IMR-90 (cell line): ENCODE data around the gene MYH6. TPM values are rescaled to one million over a fixed set of nuclear protein-coding genes. Genes with fewer than 3 reads are reported as not detected.

Experiments
- ATAC-seq: fragments of 200-7000 bp; cut with Tn5 transposase; 2 replicates; pipeline ENCODE4 v1.9.1; 2020; ENCODE audit warnings: low read depth, mild to moderate bottlenecking, moderate library complexity
- BruUV-seq: library from RNA; stranded (reverse); fragments of 400-500 nt; replicated peaks from 2 replicates; lab custom pipeline; 2021; lab: Mats Ljungman, UMichigan
- CTCF ChIA-PET: fragments of 300-600 bp; formaldehyde crosslinking; extraction: SDS; loops from one replicate; lab custom pipeline; 2021; ENCODE audit warnings: antibody characterized with exemption; lab: Yijun Ruan, JAX
- POLR2A ChIA-PET: fragments of 300-600 bp; sonication (Branson Sonifier 250); formaldehyde crosslinking; loops from one replicate; lab custom pipeline; 2022; ENCODE audit warnings: antibody characterized with exemption; ENCODE audit not compliant: unreplicated experiment; lab: Charles Lee
- DNase-seq: peaks from one replicate; pipeline ENCODE4 v3.0.0; 2013
- H2AFZ ChIP-seq: replicated peaks from 2 replicates; pipeline ENCODE3; 2013; ENCODE audit warnings: low read length, mild to moderate bottlenecking; ENCODE audit not compliant: poor library complexity
- H2AK5ac ChIP-seq: 2 replicates; pipeline ENCODE4 v1.6.1; 2013; ENCODE audit warnings: low read depth, low read length, inconsistent platforms
- H2AK9ac ChIP-seq: replicated peaks from 2 replicates; pipeline ENCODE3; 2013; ENCODE audit warnings: mild to moderate bottlenecking, low read depth, low read length, moderate library complexity; ENCODE audit not compliant: poor library complexity
- H2BK120ac ChIP-seq: 2 replicates; pipeline ENCODE4 v1.6.1; 2013; ENCODE audit warnings: low read depth, low read length, inconsistent platforms
- H2BK15ac ChIP-seq: 3 replicates; pipeline ENCODE4 v1.6.1; 2013; ENCODE audit warnings: low read depth, low read length, inconsistent platforms
- H2BK20ac ChIP-seq: 2 replicates; pipeline ENCODE4 v1.6.1; 2013; ENCODE audit warnings: low read depth, mild to moderate bottlenecking, inconsistent platforms, low read length, moderate library complexity
- H2BK5ac ChIP-seq: 2 replicates; pipeline ENCODE4 v1.6.1; 2013; ENCODE audit warnings: mild to moderate bottlenecking, low read depth, low read length, inconsistent platforms; ENCODE audit not compliant: poor library complexity, severe bottlenecking
- H3K14ac ChIP-seq: replicated peaks from 2 replicates; pipeline ENCODE4 v1.6.1; 2013; ENCODE audit warnings: low read depth, low read length, inconsistent platforms
- H3K18ac ChIP-seq: 2 replicates; pipeline ENCODE4 v1.6.1; 2013; ENCODE audit warnings: low read depth, low read length, control low read depth
- H3K23ac ChIP-seq: 2 replicates; pipeline ENCODE4 v1.6.1; 2013; ENCODE audit warnings: low read depth, low read length, inconsistent platforms
- H3K27ac ChIP-seq: 2 replicates; pipeline ENCODE4 v1.5.1; 2013; ENCODE audit warnings: mild to moderate bottlenecking, control low read depth, low read length; ENCODE audit not compliant: insufficient read depth
- H3K27me3 ChIP-seq: 2 replicates; pipeline ENCODE4 v1.6.1; 2013; ENCODE audit warnings: low read length; ENCODE audit not compliant: control insufficient read depth, insufficient read depth
- H3K36me3 ChIP-seq: 2 replicates; pipeline ENCODE4 v1.6.1; 2013; ENCODE audit warnings: low read length, mixed read lengths; ENCODE audit not compliant: control insufficient read depth, insufficient read depth
- H3K4ac ChIP-seq: 2 replicates; pipeline ENCODE4 v1.6.1; 2013; ENCODE audit warnings: low read depth, low read length, inconsistent platforms
- H3K4me1 ChIP-seq: 2 replicates; pipeline ENCODE4 v1.6.1; 2013; ENCODE audit warnings: low read length, mixed read lengths; ENCODE audit not compliant: control insufficient read depth, insufficient read depth
- H3K4me2 ChIP-seq: 2 replicates; pipeline ENCODE4 v1.6.1; 2013; ENCODE audit warnings: low read depth, mild to moderate bottlenecking, control low read depth, low read length, moderate library complexity
- H3K4me3 ChIP-seq: 2 replicates; pipeline ENCODE4 v1.5.1; 2013; ENCODE audit warnings: low read depth, mild to moderate bottlenecking, control low read depth, low read length, moderate library complexity; ENCODE audit not compliant: insufficient read depth
- H3K56ac ChIP-seq: 2 replicates; pipeline ENCODE4 v1.6.1; 2013; ENCODE audit warnings: low read length, inconsistent platforms; ENCODE audit not compliant: insufficient read depth; ENCODE audit errors: extremely low read depth
- H3K79me1 ChIP-seq, 2 experiments: 2 replicates each; pipeline ENCODE4 v1.6.1; 2013; ENCODE audit warnings: low read length in 2 of 2, inconsistent platforms in 1 of 2, low read depth in 1 of 2
- H3K9ac ChIP-seq: 2 replicates; pipeline ENCODE4 v1.6.1; 2013; ENCODE audit warnings: low read depth, low read length, control low read depth
- H3K9me1 ChIP-seq: 2 replicates; pipeline ENCODE4 v1.6.1; 2013; ENCODE audit warnings: low read length, inconsistent platforms; ENCODE audit not compliant: insufficient read depth
- H3K9me3 ChIP-seq: 2 replicates; pipeline ENCODE4 v1.6.1; 2013; ENCODE audit warnings: low read length; ENCODE audit not compliant: control insufficient read depth, insufficient read depth
- H4K20me1 ChIP-seq: 2 replicates; pipeline ENCODE4 v1.6.1; 2013; ENCODE audit warnings: low read length, inconsistent platforms; ENCODE audit not compliant: insufficient read depth
- H4K5ac ChIP-seq: 2 replicates; pipeline ENCODE4 v1.6.1; 2013; ENCODE audit warnings: mild to moderate bottlenecking, low read depth, low read length, control low read depth
- H4K8ac ChIP-seq, 2 experiments: 2 replicates each; pipeline ENCODE4 v1.6.1; 2013; ENCODE audit warnings: low read depth in 2 of 2, low read length in 2 of 2, control low read depth in 1 of 2, inconsistent platforms in 1 of 2
- H4K91ac ChIP-seq: 2 replicates; pipeline ENCODE4 v1.6.1; 2013; ENCODE audit warnings: low read depth, low read length, inconsistent platforms; ENCODE audit not compliant: insufficient read depth
- BHLHE40 ChIP-seq: fragments of 150-350 bp; IDR thresholded peaks from 2 replicates; pipeline ENCODE4 v1.6.1; 2016; ENCODE audit warnings: mild to moderate bottlenecking, low read depth, low read length
- CEBPB ChIP-seq: IDR thresholded peaks from 2 replicates; pipeline ENCODE4 v1.6.1; 2012; ENCODE audit warnings: low read depth, low read length, improper control_type of control experiment
- FOS ChIP-seq: fragments of 150-350 bp; IDR thresholded peaks from 2 replicates; pipeline ENCODE4 v1.6.1; 2016; ENCODE audit warnings: low read depth, low read length
- MAFK ChIP-seq: IDR thresholded peaks from 2 replicates; pipeline ENCODE4 v1.6.1; 2012; ENCODE audit warnings: low read depth, low read length, improper control_type of control experiment
- MAZ ChIP-seq: IDR thresholded peaks from 2 replicates; pipeline ENCODE4 v1.6.1; 2012; ENCODE audit warnings: low read depth, mild to moderate bottlenecking, low read length, improper control_type of control experiment, moderate library complexity, borderline replicate concordance
- NFE2L2 ChIP-seq: fragments of 150-350 bp; IDR thresholded peaks from 2 replicates; pipeline ENCODE4 v1.6.1; 2016; ENCODE audit warnings: low read depth, mild to moderate bottlenecking, low read length
- POLR2A ChIP-seq: IDR thresholded peaks from 2 replicates; pipeline ENCODE4 v1.6.1; 2012; ENCODE audit warnings: mild to moderate bottlenecking, low read depth, low read length
- RAD21 ChIP-seq: IDR thresholded peaks from 2 replicates; pipeline ENCODE4 v1.6.1; 2012; ENCODE audit warnings: low read length, improper control_type of control experiment
- RCOR1 ChIP-seq: IDR thresholded peaks from 2 replicates; pipeline ENCODE4 v1.6.1; 2012; ENCODE audit warnings: mild to moderate bottlenecking, low read length, improper control_type of control experiment; ENCODE audit not compliant: insufficient replicate concordance
- RFX5 ChIP-seq: IDR thresholded peaks from 2 replicates; pipeline ENCODE4 v1.8.0; 2012; ENCODE audit warnings: low read depth, mild to moderate bottlenecking, low read length, moderate library complexity
- SMC3 ChIP-seq: fragments of 150-350 bp; IDR thresholded peaks from 2 replicates; pipeline ENCODE4 v1.6.1; 2016; ENCODE audit warnings: low read depth, mild to moderate bottlenecking, antibody characterized with exemption, low read length, moderate library complexity
- WGBS, 2 experiments: methylation state at CpG; one replicate each; pipeline versions ENCODE4 v1.1.5 to v1.1.7; 2013; ENCODE audit warnings: missing lambda C conversion rate in 2 of 2; ENCODE audit not compliant: insufficient read length in 1 of 2; ENCODE audit errors: extremely low coverage in 2 of 2; 5-methylcytosine and 5-hydroxymethylcytosine counted together
- dilution Hi-C: fragments of 300-500 bp; cut with HindIII; formaldehyde crosslinking; loops from one replicate; pipeline ENCODE4 v1.14.3; 2018; ENCODE audit warnings: low sequenced_read_pairs; ENCODE audit not compliant: unreplicated experiment
- in situ Hi-C: fragments of 300-500 bp; cut with MboI; formaldehyde crosslinking; loops from 3 replicates; pipeline ENCODE4 v1.14.3; 2019; ENCODE audit warnings: low sequenced_read_pairs, inconsistent platforms, mixed read lengths
- intact Hi-C: fragments of 100-400 bp; cut with micrococcal nuclease; formaldehyde crosslinking; loops from 2 replicates; pipeline ENCODE4 v1.10.0; 2022
- polyA plus RNA-seq, 3 experiments: library from polyadenylated mRNA; depleted of rRNA; stranded (reverse); fragments of >200 nt; gene quantifications; 2 replicates each; pipeline ENCODE4 v1.2.3, GENCODE V29; 2012; ENCODE audit warnings: low replicate concordance in 1 of 3
- total RNA-seq: library from RNA; depleted of rRNA; stranded (reverse); fragments of >200 nt; gene quantifications from 2 replicates; pipeline ENCODE4 v1.2.3, GENCODE V29; 2012
- TF ChIP-seq, protein P1 (sequence below): conservative IDR thresholded peaks from 2 replicates; pipeline ENCODE4 v1.5.1; 2012; ENCODE audit warnings: mild to moderate bottlenecking, low read depth, low read length, improper control_type of control experiment
- TF ChIP-seq, protein P2 (sequence below): fragments of 150-350 bp; IDR thresholded peaks from 2 replicates; pipeline ENCODE4 v1.6.1; 2016; ENCODE audit warnings: low read depth, mild to moderate bottlenecking, low read length, moderate library complexity, borderline replicate concordance
- TF ChIP-seq, protein P3 (sequence below): fragments of 150-350 bp; IDR thresholded peaks from 2 replicates; pipeline ENCODE4 v1.6.1; 2017; ENCODE audit warnings: mild to moderate bottlenecking, antibody characterized with exemption, low read length, low read depth

MYH6 gene
- total and polyA plus RNA-seq, 2 of the 4 experiments (the other 2 are of a cell fraction) = not detected

DNA sequence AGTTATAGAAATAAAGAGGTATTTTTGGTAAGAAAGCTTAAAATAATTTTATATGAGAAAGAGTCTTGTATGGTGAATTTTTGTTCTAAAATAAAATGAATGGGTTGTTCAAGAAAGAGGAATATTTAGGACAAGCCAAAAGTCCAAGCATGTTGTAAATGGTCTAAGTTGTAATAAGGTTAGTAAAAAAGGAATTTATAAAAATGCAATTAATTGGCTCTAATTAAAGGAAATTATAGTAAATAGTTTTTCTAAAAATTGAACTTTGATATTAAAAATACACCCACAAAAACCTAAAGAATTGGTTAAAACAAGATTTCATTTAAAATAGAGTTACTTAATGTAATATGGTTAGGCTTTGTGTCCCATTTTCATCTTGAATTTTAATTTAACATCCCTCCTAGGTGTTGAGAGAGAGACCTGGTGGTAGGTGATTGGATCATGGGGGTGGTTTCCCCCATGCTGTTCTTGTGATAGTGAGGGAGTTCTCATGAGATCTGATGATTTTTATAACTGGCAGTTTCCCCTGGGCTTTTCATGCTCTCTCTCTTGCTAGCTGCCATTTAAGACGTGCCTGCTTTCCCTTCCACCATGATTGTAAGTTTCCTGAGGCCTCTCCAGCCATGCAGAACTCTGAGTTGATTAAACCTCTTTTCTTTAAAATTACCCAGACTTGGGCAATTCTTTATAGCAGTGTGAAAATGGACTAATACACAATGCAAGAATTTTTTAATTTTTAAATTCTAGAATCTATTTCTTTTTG is 68.4 kb downstream of the MYH6 start:
- Histone ChIP-seq H4K5ac (no peak overlapping the region), H3K14ac (no peak overlapping the region), H3K27me3 (peaks cover 2% of the 10 kb centered on the region), H2AK5ac (no peak overlapping the region), H3K9me3 (peaks cover 1% of the 10 kb centered on the region; the same call in 1 of the 2 replicates), H3K4ac (no peak overlapping the region), H3K4me1 (no peaks in the 10 kb centered on the region), H2AFZ (no peak overlapping the region), H3K4me3 (no peak overlapping the region), H3K23ac (no peak overlapping the region), H2BK120ac (no peak overlapping the region), H3K27ac (no peak overlapping the region), H4K8ac (no peak overlapping the region), H2BK15ac (no peak overlapping the region), H2BK5ac (no peak overlapping the region), H3K36me3 (no peaks in the 10 kb centered on the region), H3K9me1 (no peaks in the 10 kb centered on the region), H4K91ac (no peak overlapping the region), H2BK20ac (no peak overlapping the region), H3K4me2 (no peak overlapping the region), H3K18ac (no peak overlapping the region), H3K56ac (no peak overlapping the region), H3K79me1 (no peaks in the 10 kb centered on the region), H3K9ac (no peak overlapping the region), H4K20me1 (no peaks in the 10 kb centered on the region), H2AK9ac (no peak overlapping the region)
- no TSS peak for BruUV-seq
- TF ChIP-seq RAD21 = no peak
- TF ChIP-seq MAFK = no peak
- no peak for TF ChIP-seq CEBPB
- TF ChIP-seq NFE2L2 = no peak
- TF ChIP-seq FOS = no peak
- TF ChIP-seq RCOR1 = no peak
- no peak for TF ChIP-seq POLR2A
- TF ChIP-seq MAZ = no peak
- TF ChIP-seq, protein P1, sequence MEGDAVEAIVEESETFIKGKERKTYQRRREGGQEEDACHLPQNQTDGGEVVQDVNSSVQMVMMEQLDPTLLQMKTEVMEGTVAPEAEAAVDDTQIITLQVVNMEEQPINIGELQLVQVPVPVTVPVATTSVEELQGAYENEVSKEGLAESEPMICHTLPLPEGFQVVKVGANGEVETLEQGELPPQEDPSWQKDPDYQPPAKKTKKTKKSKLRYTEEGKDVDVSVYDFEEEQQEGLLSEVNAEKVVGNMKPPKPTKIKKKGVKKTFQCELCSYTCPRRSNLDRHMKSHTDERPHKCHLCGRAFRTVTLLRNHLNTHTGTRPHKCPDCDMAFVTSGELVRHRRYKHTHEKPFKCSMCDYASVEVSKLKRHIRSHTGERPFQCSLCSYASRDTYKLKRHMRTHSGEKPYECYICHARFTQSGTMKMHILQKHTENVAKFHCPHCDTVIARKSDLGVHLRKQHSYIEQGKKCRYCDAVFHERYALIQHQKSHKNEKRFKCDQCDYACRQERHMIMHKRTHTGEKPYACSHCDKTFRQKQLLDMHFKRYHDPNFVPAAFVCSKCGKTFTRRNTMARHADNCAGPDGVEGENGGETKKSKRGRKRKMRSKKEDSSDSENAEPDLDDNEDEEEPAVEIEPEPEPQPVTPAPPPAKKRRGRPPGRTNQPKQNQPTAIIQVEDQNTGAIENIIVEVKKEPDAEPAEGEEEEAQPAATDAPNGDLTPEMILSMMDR = no peak
- TF ChIP-seq, protein P2, sequence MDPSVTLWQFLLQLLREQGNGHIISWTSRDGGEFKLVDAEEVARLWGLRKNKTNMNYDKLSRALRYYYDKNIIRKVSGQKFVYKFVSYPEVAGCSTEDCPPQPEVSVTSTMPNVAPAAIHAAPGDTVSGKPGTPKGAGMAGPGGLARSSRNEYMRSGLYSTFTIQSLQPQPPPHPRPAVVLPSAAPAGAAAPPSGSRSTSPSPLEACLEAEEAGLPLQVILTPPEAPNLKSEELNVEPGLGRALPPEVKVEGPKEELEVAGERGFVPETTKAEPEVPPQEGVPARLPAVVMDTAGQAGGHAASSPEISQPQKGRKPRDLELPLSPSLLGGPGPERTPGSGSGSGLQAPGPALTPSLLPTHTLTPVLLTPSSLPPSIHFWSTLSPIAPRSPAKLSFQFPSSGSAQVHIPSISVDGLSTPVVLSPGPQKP = no peak
- TF ChIP-seq SMC3 = no peak
- no peak for TF ChIP-seq RFX5
- no peak for TF ChIP-seq BHLHE40
- TF ChIP-seq, protein P3, sequence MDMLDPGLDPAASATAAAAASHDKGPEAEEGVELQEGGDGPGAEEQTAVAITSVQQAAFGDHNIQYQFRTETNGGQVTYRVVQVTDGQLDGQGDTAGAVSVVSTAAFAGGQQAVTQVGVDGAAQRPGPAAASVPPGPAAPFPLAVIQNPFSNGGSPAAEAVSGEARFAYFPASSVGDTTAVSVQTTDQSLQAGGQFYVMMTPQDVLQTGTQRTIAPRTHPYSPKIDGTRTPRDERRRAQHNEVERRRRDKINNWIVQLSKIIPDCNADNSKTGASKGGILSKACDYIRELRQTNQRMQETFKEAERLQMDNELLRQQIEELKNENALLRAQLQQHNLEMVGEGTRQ = no peak
- WGBS, 2 experiments = no CpG with 5 or more reads among the region's 1 CpG
- in situ Hi-C loops (no loop called here), intact Hi-C loops (loop anchor here (5.0 kb wide), 1 partner anchor 982 kb away; no protein-coding TSS in a partner anchor), dilution Hi-C loops (no loop called here)
- ATAC-seq (no peak), DNase-seq (no peak)
- POLR2A ChIA-PET = no interaction called here
- CTCF ChIA-PET = interaction anchor here (0.8 kb wide), 1 partner anchor 13 kb away, joined by 3 read pairs; the partner anchor contains the start of gene SLC22A17
